ENCODE measurements around the gene SDR42E1.

The SDR42E1 gene

GRCh38 chr16:81940781-81941560 is 70.3 kb downstream of the SDR42E1 start:
- in situ Hi-C loops (cut with MboI; ENCODE audit: low sequenced_read_pairs, unreplicated experiment), result no loop called here
- no peak for TF ChIP-seq CTCF (IDR thresholded peaks at IDR 0.05; ENCODE audit: borderline replicate concordance, control extremely low read depth, extremely low read depth, insufficient read depth, missing control alignments)

GRCh38 chr16:81939164-81940056 is 71.9 kb downstream of the SDR42E1 start:
- TF ChIP-seq CTCF (IDR thresholded peaks at IDR 0.05; ENCODE audit: borderline replicate concordance, control extremely low read depth, extremely low read depth, insufficient read depth, missing control alignments), result no peak
- DNase-seq (ENCODE audit: low spot score), result peak; percentile 4
- in situ Hi-C loops (cut with MboI; ENCODE audit: low sequenced_read_pairs, unreplicated experiment), result no loop called here

More at GRCh38 chr16:81940781-81941560, 70.3 kb downstream of the SDR42E1 start:
- peak; percentile 3 for DNase-seq (ENCODE audit: low spot score)
